ENCODE results near the gene TMEM43. TPM values are rescaled to one million over a fixed set of nuclear protein-coding genes. Genes with fewer than 3 reads are reported as not detected.

Gene TMEM43
- total and polyA plus RNA-seq, 2 of the 8 experiments (the other 6 are each of a cell fraction or from before 2014, with no cell fraction given), result 27.0 to 33.7 TPM

DNA sequence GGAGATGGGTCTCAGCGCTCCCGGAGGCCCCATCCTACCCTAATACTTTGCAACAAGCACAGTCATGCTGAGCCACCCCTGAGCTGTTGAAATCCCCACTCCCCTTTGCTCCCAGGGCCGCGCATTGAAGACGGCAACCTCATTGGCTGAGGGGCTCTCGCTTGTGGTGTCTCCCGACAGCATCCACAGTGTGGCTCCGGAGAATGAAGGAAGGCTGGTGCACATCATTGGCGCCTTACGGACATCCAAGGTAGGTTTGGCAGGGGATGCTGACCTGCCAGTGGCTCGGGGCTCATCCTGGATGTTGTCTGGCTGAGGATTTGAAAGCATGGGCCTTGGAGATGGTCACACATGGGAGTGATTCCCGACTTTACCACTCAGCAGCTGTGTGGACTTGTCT, 5.9 kb downstream of the TMEM43 start:
- H3K4ac ChIP-seq (replicated peaks; ENCODE audit: insufficient read length, low read depth, low read length), result no peak overlapping the region
- H3K36me3 ChIP-seq (ENCODE audit: control insufficient read depth in 2 of 4, insufficient read depth in 4 of 4, low read length in 3 of 4), result peaks cover 12 to 38% (median 25%) of the 10 kb centered on the region in 4 experiments
- H4K20me1 ChIP-seq (replicated peaks in 1 of 2; ENCODE audit: control insufficient read depth in 1 of 2, insufficient read depth in 2 of 2, low read length in 2 of 2), result peaks cover 2 to 18% of the 10 kb centered on the region in 2 experiments
- H3K18ac ChIP-seq (ENCODE audit: extremely low read depth, low read length), result no peak overlapping the region
- no peak overlapping the region for H2AK5ac ChIP-seq (ENCODE audit: low read depth, low read length)
- no peak overlapping the region for H4K91ac ChIP-seq (replicated peaks; ENCODE audit: insufficient read length, low read length)
- no peak for TF ChIP-seq NRF1 (IDR thresholded peaks at IDR 0.05; ENCODE audit: low read depth, low read length)
- no peak for TF ChIP-seq TCF12 (IDR thresholded peaks at IDR 0.05; ENCODE audit: low read depth, low read length)
- no peak for TF ChIP-seq JUND (IDR thresholded peaks at IDR 0.05; ENCODE audit: low read length)
- TF ChIP-seq, protein P1, sequence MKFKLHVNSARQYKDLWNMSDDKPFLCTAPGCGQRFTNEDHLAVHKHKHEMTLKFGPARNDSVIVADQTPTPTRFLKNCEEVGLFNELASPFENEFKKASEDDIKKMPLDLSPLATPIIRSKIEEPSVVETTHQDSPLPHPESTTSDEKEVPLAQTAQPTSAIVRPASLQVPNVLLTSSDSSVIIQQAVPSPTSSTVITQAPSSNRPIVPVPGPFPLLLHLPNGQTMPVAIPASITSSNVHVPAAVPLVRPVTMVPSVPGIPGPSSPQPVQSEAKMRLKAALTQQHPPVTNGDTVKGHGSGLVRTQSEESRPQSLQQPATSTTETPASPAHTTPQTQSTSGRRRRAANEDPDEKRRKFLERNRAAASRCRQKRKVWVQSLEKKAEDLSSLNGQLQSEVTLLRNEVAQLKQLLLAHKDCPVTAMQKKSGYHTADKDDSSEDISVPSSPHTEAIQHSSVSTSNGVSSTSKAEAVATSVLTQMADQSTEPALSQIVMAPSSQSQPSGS (IDR thresholded peaks at IDR 0.05; ENCODE audit: low read length), result no peak
- TF ChIP-seq JUN (IDR thresholded peaks at IDR 0.05; ENCODE audit: low read depth, low read length), result no peak
- no peak overlapping the region for H2BK15ac ChIP-seq (ENCODE audit: low read length)
- no peak overlapping the region for H2BK120ac ChIP-seq (replicated peaks; ENCODE audit: low read depth, low read length)
- H3K56ac ChIP-seq (replicated peaks; ENCODE audit: insufficient read length, low read depth, low read length), result no peak overlapping the region
- FAIRE-seq (no peak), DNase-seq (ENCODE audit: low read depth in 1 of 2, low spot score in 2 of 2) (no peak)
- no peaks in the 10 kb centered on the region for H3K9me3 ChIP-seq (ENCODE audit: insufficient read depth in 2 of 2, low read depth in 1 of 2, low read length in 1 of 2)
- H3K79me2 ChIP-seq (ENCODE audit: control insufficient read depth in 1 of 2, insufficient read depth in 2 of 2, low read length in 2 of 2), result peaks cover 7 to 22% of the 10 kb centered on the region in 2 experiments
- no peak overlapping the region; the same call in 1 of the 2 replicates for H4K8ac ChIP-seq (ENCODE audit: extremely low read depth, insufficient read depth, low read length)
- 83% methylated on average over 11 of the region's 12 CpGs; no CpG with 5 or more reads in 1 of the 2 experiments for WGBS, 2 experiments (ENCODE audit: extremely low coverage in 1 of 2, insufficient coverage in 1 of 2, insufficient read length in 1 of 2, insufficient replicate concordance in 2 of 2, low coverage in 1 of 2, low lambda C conversion rate in 2 of 2, missing lambda C conversion rate in 1 of 2)
- no peak overlapping the region for H3K23ac ChIP-seq (ENCODE audit: insufficient read length)
- ChIA-PET POLR2A (ENCODE audit: partially characterized antibody) (interaction anchor here (0.8 to 2.3 kb wide), 3 partner anchors 12 to 232 kb away, joined by 3 to 7 read pairs (median 3); no protein-coding TSS in a partner anchor), CTCF (ENCODE audit: partially characterized antibody) (interaction anchor here (0.7 to 1.5 kb wide), 3 partner anchors 15 to 746 kb away, joined by 3 to 5 read pairs (median 4); no protein-coding TSS in a partner anchor)
- H3K9ac ChIP-seq (replicated peaks in 1 of 4; ENCODE audit: extremely low read depth in 1 of 4, low read depth in 3 of 4, low read length in 3 of 4), result no peak overlapping the region
- peaks cover 0 to 7% (median 6%) of the 10 kb centered on the region in 4 experiments; a peak in 5 of 7 replicates for H3K4me1 ChIP-seq (replicated peaks in 1 of 4; ENCODE audit: control insufficient read depth in 3 of 4, insufficient read depth in 4 of 4, low read length in 3 of 4)
- peaks cover 5% of the 10 kb centered on the region for H3K79me1 ChIP-seq (ENCODE audit: low read depth, low read length)
- H3K4me3 ChIP-seq (ENCODE audit: extremely low read depth in 1 of 4, insufficient read depth in 2 of 4, low read depth in 3 of 4, low read length in 4 of 4), result no peak overlapping the region
- H3K27ac ChIP-seq (ENCODE audit: low read depth, low read length), result no peak overlapping the region
- no peak overlapping the region for H2BK20ac ChIP-seq (ENCODE audit: low read length)
- H3K27me3 ChIP-seq (replicated peaks in 1 of 4; ENCODE audit: control insufficient read depth in 3 of 4, extremely low read depth in 1 of 4, insufficient read depth in 3 of 4, low read length in 3 of 4), result no peaks in the 10 kb centered on the region
- no peak overlapping the region for H4K5ac ChIP-seq (ENCODE audit: insufficient read length, low read depth, low read length)
- H2BK12ac ChIP-seq (ENCODE audit: low read depth, low read length), result no peak overlapping the region
- no peak overlapping the region for H2AFZ ChIP-seq (ENCODE audit: low read length)
- H3K4me2 ChIP-seq (ENCODE audit: insufficient read depth in 1 of 2, low read depth in 2 of 2, low read length in 2 of 2), result no peak overlapping the region
- peaks cover 1% of the 10 kb centered on the region; the same call in 1 of the 2 replicates for H3K23me2 ChIP-seq (ENCODE audit: low read depth, low read length)
- no peak overlapping the region for H3K14ac ChIP-seq (ENCODE audit: insufficient read length)
- no peak overlapping the region for H2BK5ac ChIP-seq (ENCODE audit: low read depth, low read length)
